ENCODE results near the gene TREML4.

TREML4 gene, protein sequence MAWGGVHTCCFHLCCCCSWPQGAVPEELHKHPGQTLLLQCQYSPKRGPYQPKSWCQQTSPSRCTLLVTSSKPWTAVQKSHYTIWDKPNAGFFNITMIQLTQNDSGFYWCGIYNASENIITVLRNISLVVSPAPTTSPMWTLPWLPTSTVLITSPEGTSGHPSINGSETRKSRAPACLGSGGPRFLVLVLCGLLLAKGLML

GRCh38 chr6:41228096-41228495 lies at the start of gene TREML4:
TSS of gene TREML4 (plus strand) at chr6:41228349. CDS start at chr6:41228428, 79 bp downstream.
- TF ChIP-seq, protein P1, sequence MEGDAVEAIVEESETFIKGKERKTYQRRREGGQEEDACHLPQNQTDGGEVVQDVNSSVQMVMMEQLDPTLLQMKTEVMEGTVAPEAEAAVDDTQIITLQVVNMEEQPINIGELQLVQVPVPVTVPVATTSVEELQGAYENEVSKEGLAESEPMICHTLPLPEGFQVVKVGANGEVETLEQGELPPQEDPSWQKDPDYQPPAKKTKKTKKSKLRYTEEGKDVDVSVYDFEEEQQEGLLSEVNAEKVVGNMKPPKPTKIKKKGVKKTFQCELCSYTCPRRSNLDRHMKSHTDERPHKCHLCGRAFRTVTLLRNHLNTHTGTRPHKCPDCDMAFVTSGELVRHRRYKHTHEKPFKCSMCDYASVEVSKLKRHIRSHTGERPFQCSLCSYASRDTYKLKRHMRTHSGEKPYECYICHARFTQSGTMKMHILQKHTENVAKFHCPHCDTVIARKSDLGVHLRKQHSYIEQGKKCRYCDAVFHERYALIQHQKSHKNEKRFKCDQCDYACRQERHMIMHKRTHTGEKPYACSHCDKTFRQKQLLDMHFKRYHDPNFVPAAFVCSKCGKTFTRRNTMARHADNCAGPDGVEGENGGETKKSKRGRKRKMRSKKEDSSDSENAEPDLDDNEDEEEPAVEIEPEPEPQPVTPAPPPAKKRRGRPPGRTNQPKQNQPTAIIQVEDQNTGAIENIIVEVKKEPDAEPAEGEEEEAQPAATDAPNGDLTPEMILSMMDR (IDR thresholded peaks at IDR 0.05; ENCODE audit: low read depth, low read length, missing control alignments): no peak
- DNase-seq (ENCODE audit: low read depth): no peak
- no peak within 1 kb of the TSS for H3K4me3 ChIP-seq (ENCODE audit: low read depth, low read length)

DNA sequence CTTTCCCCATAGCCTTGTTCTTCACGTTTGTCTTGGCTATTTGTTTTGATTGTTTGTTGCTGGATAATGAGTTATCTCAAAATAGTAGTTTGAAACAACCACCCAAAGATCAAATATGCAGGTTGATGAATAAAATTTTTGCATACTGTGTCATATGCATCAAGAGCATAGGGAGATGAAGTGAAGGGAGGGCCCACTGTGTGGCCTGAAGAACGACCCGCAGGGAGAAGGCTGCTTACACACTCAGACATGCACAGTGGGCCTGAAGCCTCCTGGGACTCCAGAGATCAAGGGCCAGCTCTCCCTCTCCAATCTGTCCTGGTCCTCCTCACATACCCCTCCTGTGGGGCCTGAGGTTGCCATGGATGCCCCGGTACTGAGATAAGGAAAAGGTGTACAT lies 49.0 kb upstream of the TREML4 start:
- no peak overlapping the region for H3K4me3 ChIP-seq (ENCODE audit: low read depth, low read length)
- no peak for DNase-seq (ENCODE audit: low read depth)
- TF ChIP-seq, protein P1 (IDR thresholded peaks at IDR 0.05; ENCODE audit: low read depth, low read length, missing control alignments): no peak

- no peak for DNase-seq (ENCODE audit: low read depth)
- TF ChIP-seq, protein P1 (IDR thresholded peaks at IDR 0.05; ENCODE audit: low read depth, low read length, missing control alignments): no peak
- H3K4me3 ChIP-seq (ENCODE audit: low read depth, low read length): no peak overlapping the region
Measured at GRCh38 chr6:41181566-41181965, 46.6 kb upstream of the TREML4 start.

DNA sequence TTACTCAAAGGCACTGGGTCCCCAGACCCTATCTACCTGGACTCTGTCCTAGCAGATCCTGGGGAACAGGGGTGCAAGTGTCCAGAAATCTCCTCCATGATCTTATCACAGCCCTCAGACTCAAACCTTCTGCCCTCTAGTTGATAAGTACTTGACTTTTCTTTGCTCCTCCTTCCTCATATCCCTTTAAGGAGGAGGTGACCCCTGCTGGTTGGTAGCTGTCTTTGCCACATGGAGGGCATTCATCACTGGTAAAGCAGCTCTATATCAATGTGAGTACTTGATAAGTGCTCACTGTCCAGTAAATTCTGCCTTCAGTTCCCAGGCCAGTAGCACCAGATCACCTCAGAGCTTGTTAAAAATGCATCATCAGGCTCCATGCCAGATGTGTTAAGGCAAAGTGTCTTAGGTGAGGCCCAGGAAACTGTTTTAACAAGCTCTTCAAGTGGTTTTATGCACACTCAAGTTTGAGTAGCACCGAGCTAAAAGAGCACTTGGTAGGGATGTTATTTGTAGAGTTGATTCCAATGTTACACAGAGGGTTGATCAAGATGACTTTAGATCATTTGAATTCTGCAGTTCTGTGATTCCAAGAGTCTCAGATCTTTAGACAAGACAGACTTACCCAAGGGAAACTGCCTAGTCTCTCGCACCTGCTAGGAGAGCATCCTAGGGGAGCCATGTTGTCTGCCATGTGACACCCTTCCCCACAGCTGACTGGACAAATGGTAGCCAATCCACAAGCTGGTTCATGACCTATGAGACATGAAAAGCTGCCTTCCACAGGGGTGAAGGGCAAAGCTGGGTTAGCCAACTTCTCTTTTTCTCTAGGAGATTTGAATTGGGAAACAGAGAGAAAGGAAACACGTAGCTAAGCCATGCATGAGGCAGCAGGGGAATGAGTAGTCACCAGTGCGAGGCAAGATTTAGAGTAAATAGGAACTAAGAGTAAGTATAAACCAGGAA lies 45.8 kb upstream of the TREML4 start:
- no peak overlapping the region for H3K4me3 ChIP-seq (ENCODE audit: low read depth, low read length)
- TF ChIP-seq, protein P1 (IDR thresholded peaks at IDR 0.05; ENCODE audit: low read depth, low read length, missing control alignments): peak; percentile 74
- no peak for DNase-seq (ENCODE audit: low read depth)

GRCh38 chr6:41184761-41185160 lies 43.4 kb upstream of the TREML4 start:
- TF ChIP-seq, protein P1 (IDR thresholded peaks at IDR 0.05; ENCODE audit: low read depth, low read length, missing control alignments): no peak
- no peak for DNase-seq (ENCODE audit: low read depth)
- no peak overlapping the region for H3K4me3 ChIP-seq (ENCODE audit: low read depth, low read length)

GRCh38 chr6:41186031-41186562 lies 42.1 kb upstream of the TREML4 start:
- no peak overlapping the region for H3K4me3 ChIP-seq (ENCODE audit: low read depth, low read length)
- TF ChIP-seq, protein P1 (IDR thresholded peaks at IDR 0.05; ENCODE audit: low read depth, low read length, missing control alignments): no peak
- DNase-seq (ENCODE audit: low read depth): no peak
